Frontal cortex (tissue), 4 donors: ENCODE results near the gene MRPS35. TPM values are rescaled to one million over a fixed set of nuclear protein-coding genes. Genes with fewer than 3 reads are reported as not detected.
A peak's percentile ranks its signal among the peaks of the same experiment; 100 is the strongest.

Experiments
- DNase-seq, 2 donors: peaks; one replicate each; pipeline ENCODE4 v3.0.0; 2012; ENCODE audit warnings: low spot score in 2 of 2
- FAIRE-seq: peaks from 2 replicates; lab custom pipeline; 2012; peaks lifted over from hg19 to GRCh38; lab: Jason Lieb, UNC
- total RNA-seq: library from RNA; depleted of rRNA; stranded (reverse); fragments of >200 nt; gene quantifications from one replicate; pipeline ENCODE4 v1.2.3, GENCODE V29; 2014
- donor health status: control.
- donor health status: control.
- donor health status: control.

The MRPS35 gene
- total RNA-seq = 89.3 TPM

DNA sequence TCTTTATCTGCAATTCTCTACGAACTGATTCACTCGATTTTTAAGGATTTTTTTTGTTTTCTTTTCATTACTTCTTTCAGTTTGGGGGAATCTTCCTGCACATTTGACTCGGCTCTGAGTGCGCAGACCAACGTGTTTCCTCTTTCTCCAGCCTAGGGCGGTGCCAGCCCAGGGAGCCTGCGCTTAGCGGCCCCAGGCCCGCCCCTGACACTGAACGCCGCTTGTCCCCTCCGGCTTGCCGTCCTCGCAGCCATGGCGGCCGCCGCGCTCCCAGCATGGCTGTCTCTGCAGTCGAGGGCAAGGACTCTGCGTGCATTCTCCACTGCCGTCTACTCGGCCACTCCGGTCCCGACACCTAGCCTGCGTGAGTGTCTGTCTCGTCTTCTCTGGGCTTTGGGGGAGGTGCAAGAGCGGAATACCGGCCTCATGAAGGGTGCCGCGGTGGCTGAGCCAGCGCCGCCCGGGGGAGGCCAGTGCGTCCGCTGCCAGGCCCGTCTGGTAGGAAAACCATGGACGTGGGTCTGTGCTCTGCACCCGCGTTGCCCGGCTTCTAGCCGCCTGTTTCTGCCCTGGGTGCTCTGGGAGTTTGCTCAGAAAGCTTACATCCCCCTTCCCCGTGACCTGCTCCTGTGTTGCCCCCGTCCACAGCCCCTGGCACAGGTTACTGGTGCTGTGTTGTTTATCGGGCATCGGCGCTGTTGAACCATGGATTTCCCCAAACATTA, at the start of gene MRPS35:
Gene MRPS35 (plus strand): TSS at position 241 of the 725 bp plus-strand sequence. CDS start 12 bp downstream, at position 253.
- DNase-seq (peak; percentile 64 to 72), FAIRE-seq (no peak)

DNA sequence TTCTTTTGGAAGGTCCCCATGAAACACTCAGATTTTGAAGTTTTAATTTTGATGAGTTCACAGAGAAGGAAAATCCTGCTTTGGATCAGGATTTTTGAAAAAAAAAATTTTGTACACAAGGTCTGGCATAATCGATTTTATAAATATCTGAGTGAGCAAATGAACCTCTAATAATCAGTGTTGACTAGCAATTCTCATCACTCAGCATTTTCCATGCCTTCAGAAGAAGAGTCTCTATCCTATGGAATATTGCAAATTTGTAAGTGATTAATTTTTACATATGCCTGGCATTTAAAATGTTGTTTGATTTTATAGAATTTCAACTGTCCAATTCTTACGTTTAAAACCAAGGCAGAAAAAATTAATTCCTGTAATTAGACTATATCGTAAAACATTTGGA, 44.9 kb upstream of the MRPS35 start:
- FAIRE-seq = no peak
- DNase-seq = no peak

DNA sequence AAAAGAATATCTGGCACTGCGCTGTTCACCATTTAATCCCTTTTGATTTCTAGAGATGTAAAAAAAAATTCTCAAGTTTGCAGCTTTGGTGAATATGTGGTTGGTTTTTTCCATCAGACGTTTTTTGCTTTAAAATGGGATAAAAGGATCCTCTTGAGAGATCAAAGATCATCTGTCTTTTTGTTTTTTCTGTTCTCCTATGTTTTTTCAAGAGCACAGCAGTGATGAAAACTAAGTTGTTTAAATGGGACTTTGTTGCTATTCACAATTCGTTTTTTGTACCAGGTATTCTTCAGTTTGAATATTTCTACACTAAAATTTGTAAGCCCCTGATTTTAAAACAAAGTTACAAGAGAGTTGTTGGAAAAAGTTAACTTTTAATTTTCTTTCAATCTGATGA, 44.1 kb upstream of the MRPS35 start:
- no peak for FAIRE-seq
- DNase-seq = no peak

DNA sequence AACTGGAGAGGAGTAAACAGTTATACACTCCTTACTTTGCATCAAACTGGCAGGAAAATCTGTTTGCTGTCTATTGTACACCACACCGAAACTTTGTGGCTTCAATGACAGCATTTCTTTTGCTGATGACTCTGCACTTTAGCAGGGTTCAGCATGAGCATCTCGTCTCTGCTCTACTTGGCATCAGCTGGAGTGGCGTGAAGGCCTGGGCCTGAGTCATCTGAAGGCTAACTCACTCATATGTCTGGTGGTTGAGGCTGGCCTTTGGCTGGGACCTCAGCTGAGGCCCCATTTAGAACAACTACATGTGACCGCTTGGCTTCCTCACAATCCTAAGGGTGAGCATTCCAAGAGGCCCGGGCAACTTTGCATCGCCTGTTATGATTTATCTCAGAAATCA, 43.1 kb upstream of the MRPS35 start:
- no peak for FAIRE-seq
- DNase-seq = no peak

DNA sequence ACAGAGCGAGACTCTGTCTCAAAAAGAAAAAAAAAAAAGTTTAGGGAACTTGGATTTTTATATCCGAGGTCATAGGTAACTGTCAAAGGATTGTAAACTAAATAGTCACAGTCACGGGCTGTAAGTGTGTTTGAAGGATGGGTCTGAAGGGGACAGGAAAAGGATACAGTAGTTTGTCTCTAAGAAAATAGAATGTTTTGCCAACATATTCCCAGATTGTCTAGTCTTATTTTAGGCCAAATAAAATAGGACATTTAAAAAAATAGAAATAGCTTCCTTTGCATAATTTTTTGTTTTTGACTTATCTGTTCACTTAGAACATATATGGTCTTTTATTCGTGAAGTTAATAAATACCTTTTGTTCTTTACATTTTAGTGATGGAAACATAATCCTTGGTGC, 38.6 kb upstream of the MRPS35 start:
- FAIRE-seq (no peak), DNase-seq (no peak)

DNA sequence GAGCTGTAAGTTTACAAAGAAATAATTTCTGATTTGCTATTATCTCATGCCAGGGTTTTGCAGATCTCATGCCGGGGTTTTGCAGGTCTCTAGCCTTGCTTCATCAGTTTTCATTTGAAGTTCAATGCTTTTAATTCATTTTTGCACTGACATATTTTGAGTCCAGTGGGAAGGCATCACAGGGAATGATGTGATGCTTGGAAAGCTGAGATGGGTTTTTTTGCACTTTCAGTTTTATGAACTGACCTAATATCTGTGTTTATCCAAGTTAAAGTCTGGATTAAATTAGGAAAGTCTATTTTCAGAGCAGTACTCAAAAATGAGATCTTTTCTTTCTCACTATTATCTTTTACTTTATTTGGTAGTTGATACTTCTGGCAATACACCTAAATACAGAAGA, 38.0 kb upstream of the MRPS35 start:
- DNase-seq = no peak
- FAIRE-seq = no peak

DNA sequence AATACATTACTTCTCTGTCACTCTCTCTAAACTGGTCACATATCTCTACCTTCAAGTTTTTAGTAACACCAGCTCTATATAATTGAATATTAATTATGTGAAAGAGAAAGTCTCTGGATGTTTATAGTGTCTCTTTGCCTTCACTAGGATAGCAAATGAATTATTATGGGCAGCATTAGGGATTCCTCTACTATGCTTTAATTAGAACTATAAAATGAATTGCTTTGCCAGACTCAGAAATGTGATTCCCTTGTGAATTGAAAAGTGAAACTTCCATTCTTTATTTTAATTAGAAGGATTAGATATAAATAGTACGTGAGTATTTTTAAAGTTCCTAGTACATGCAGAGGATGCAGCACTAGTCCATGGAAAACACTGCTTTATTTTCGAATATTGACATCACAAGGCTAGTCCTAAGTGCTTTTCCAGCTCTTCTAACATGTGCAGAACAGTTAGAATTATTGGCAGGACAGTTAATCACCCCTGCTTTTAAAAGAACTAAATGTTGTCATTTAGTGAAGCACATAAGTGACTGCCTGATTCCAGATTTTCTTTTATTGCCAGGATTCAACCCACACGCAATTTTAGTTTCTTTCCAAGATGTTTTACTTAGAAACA, 37.4 kb upstream of the MRPS35 start:
- FAIRE-seq = no peak

DNA sequence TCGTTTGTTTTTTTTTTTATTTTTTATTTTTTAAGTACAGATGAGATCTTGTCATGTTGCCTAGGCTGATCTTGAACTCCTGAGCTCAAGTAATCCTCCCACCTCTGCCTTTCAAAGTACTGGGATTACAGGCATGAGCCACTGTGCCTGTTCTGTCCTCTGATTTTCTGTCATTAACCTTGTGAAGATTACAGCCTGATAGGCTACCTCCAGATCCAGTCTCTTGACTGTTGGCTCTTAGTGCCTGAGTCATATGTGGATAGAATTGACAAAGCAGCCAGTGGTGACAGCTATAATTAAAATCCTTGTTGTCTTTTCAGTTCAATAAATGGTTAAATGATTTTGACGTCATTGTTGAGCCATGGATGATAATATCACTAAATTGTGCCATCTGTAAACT, 35.6 kb upstream of the MRPS35 start:
- no peak for FAIRE-seq

More for the DNA sequence above, 37.4 kb upstream of the MRPS35 start:
- no peak for DNase-seq

DNA sequence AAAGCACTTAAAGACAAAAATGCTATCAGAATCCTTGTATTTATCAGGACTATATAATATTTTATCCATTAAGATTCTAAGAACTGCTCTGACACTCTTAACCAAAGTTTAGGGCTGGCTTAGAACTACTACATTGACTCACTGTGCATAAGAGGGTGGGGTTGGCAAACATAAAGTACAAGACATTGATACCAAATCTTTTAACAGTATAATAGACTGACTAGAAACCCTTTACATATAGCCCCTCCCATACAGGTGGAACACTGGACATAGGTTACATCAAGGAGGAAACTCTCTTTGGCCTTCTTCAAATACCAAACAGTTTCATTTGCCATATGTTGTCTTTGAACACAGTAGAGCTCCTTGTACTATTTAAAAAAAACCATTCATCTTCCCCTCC, 30.0 kb upstream of the MRPS35 start:
- DNase-seq (no peak), FAIRE-seq (no peak)

More for the DNA sequence above, 35.6 kb upstream of the MRPS35 start:
- no peak for DNase-seq

DNA sequence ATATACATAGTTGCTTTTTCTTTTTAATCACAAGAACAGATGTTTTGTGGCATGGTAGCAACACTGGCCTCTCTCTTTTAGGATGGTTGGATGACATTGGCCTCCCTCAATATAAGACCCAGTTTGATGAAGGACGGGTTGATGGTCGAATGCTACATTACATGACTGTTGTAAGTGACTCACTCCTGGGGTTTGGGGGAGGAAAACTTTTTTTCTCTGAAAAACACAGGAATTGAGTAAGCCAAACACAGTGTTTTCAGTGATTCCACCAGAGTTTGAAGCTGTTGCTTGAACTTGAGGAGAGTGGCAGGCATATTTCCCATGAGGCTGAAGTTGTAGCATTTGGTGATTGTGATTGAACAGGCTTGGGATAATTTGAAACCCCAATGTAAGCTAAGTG, 28.1 kb upstream of the MRPS35 start:
- no peak for FAIRE-seq
- DNase-seq = no peak

DNA sequence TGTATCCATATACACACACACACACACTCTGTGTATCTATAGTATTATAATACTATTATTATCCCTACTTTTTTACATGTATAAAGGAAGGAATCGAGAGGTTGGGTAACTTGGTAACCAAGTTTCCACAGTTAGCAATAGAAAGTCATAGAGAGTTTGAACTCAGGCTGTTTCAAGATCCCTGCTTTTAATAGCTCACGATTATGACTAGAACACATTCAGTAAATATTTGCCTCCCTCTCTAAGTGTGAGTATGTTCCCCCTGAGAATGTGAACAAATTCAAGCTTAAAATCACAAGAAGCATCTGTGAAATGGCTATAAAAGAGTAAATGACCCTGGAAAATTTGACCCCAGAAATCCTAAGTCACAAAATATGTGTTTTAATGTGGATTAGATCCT, 25.4 kb upstream of the MRPS35 start:
- no peak for FAIRE-seq
- DNase-seq = no peak

DNA sequence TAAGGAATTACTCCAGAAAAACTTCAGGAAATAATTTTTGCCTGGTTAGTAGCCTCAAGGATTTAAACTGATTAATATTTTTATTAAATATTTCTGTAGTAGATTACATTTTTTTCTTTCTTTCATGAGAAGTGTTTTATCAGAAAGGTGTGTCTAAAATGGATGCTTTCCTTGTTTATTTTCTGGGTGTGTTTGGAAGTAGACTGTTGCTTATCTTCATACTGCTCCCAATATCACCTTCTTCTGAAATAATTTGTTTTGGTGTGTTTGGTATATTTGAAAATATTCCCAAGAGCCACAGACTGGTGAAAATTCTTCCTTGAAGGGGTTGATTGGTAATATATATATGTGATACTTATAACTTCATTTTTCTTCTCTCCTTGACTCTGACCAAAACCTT, 24.5 kb upstream of the MRPS35 start:
- no peak for FAIRE-seq
- DNase-seq = no peak

DNA sequence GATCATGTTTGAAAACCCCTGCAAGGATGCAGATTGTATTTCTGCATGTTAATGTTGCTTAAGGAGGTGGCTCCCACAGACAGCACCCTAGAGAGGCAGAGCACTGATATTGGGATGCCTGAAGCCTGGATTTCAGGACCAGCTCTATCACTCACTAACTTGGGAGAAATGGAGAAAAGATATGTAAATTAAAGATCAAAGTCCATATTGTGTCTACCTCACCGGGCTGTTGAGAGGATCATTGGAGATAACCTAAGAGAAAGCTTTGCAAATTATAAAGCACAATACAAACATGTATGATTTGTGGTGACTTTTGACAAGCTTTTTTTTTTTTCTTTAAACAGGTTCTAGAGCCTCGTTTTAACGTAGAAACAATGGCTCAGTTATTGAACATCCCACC, 22.0 kb upstream of the MRPS35 start:
- DNase-seq (no peak), FAIRE-seq (no peak)

DNA sequence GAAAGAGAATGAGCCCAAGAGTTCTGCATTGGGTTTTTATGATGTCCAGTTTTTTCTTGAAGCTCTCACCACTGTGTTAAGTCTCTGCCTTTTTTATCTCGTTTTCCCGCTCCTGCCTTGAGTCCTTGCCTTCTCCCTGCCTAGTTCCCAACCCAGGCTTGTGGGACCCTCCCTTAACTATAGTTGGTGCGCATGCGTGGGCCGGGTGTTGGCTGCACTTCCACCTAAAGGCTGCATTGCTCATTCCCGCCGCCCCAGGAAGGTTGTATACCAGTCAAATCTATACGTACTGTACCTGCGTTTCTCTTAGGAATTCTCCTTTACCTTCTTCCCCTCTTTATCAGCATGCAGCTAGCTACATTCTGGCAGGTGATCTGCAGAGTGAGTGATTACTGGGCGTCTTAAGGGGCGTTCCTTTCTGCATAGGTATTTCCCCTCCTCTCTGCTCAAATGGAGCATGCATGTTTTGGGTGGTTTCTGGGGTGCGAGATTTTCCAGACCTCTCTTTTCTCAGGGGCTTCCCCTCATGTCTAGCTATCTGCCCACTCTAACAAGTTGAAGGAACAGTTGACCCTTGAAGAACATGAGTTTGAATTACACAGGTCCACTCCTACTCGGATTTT, 21.0 kb upstream of the MRPS35 start:
- DNase-seq = no peak
- no peak for FAIRE-seq

DNA sequence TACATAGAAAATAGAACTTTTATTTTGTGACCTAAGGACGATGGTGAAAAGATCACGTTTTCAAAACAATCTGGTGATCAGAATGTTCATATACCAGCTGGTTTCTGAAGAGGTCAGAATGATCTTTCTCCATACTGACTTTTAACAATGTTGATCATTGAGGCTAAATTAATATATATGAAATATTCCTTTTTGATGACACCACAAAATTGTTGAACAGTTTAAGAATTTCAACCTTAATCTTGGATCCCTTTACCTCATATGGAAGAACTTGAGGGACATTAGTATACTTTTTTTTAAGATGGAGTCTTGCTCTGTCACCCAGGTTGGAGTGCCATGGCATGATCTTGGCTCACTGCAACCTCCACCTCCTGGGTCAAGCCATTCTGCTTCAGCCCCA, 17.2 kb upstream of the MRPS35 start:
- DNase-seq (no peak), FAIRE-seq (no peak)

DNA sequence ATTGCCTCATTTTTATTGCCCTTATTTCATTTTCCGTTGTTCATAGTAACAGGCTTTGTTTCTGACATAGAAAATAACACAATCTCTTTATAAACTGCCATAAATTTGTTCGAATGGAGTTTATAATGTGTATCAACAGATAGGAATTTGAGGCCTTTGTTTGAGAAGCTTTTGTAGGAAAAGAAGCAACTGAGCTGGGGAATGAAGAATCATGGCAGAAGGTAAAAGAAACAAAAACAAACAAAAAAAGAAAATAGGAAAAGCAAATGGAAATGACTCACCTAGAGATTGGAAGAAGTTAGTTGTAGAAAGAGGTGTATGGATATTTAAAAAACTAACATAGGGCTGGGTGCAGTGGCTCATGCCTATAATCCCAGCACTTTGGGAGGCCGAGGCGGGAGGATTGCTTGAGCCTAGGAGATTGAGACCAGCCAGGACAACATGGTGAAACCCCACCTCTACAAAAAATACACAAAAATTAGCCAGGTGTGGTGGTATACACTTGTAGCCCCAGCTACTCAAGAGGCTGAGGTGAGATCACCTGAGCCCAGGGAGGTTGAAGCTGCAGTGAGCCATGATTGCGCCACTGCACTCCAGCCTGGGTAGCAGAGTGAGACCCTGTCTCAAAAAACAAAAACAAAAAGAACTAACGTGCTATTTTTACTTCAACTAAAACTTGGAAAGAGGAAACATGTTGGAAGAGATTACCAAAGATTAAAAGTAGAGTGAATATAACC, 14.9 kb upstream of the MRPS35 start:
- FAIRE-seq (no peak), DNase-seq (no peak)

DNA sequence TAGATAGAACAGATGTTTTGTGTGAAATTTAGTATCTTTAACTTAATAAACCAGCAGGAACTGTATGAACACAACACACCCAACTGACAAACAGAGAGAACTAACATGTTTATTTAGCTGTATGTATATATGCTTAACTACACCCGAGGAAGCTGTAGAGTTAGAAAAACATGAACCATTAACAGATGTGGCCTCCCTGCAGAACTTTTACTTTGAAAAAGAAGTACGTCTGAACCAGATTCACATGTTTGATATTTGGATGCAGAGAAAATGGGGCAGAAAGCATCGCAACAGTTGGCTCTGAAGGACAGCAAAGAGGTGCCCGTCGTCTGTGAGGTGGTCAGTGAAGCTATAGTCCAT, 14.4 kb upstream of the MRPS35 start, which contains the start of gene REP15:
Gene REP15 (plus strand): TSS at position 155 of the 360 bp plus-strand sequence. CDS start 116 bp downstream, at position 271.
- DNase-seq (no peak), FAIRE-seq (no peak)

DNA sequence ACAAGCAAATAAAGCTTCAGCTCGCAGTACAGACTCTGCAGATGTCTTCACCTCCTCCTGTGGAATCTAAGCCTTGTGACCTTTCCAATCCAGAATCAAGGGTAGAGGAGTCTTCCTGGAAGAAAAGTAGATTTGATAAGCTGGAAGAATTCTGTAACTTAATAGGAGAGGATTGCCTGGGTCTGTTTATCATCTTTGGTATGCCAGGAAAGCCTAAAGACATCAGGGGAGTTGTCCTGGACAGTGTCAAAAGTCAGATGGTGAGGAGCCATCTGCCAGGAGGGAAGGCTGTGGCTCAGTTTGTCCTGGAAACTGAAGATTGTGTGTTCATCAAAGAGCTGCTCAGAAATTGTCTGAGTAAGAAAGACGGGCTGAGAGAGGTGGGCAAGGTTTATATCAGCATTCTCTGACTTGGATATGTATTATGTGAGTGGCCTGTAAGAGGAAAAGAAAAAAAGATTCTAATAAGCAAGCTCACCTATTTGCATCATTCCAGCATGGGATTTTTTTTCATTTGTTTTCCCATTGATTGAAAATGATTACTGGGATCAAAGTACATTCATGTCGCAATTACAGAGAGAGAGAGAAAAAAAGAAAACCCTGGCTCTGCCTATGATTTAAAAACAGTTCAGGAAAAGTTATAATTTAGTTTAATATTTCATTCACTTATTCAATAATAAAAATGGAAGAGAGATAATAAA, 13.6 kb upstream of the MRPS35 start:
- FAIRE-seq (no peak), DNase-seq (no peak)

DNA sequence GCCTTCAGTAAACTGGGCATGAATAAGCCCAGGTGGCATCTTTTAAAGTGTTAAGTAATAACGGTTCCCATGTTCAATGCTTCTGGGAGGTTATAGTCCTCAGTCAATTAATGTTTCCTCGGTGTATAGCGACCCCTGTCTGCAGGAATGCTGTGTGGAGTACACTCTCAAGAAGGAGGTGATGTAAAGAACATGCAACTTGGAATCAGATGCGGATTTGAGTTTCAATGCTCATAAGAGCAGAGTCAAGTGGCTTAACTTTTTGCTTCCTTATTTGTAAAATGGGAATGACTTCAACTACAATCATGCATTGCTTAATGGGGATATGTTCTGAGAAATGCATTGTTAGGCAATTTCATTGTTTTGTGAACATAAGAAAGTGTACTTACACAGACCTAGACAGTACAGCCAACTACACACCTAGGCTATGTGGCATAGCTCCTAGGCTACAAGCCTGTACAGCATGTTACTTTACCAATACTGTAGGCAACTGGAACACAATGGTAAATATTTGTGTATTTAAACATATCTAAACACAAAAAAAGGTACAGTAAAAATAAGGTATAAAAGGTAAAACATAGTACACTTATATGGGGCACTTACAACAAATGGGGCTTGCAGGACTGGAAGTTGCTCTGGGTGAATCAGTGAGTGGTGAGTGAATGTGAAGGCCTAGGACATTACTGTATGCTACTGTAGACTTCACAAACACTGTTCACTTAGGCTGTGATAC, 6.7 kb upstream of the MRPS35 start:
- FAIRE-seq (no peak), DNase-seq (peak; percentile 5 to 33)
